Lower lobe of right lung (tissue), 2 donors: ENCODE measurements around the gene CA10. TPM values are rescaled to one million over a fixed set of nuclear protein-coding genes. Genes with fewer than 3 reads are reported as not detected.

Experiments
- ATAC-seq, 2 donors: fragments of 200-7000 bp; cut with Tn5 transposase; one replicate each; pipeline ENCODE4 v1.9.1; 2020 to 2022; ENCODE audit warnings: mild to moderate bottlenecking in 2 of 2, moderate library complexity in 2 of 2
- DNase-seq: peaks from one replicate; pipeline ENCODE4 v3.0.0-alpha.2; 2020
- H3K27ac ChIP-seq: fragments of 200-600 bp; one replicate; pipeline ENCODE4 v1.8.0; 2022
- H3K27me3 ChIP-seq: fragments of 200-600 bp; one replicate; pipeline ENCODE4 v1.8.0; 2022; ENCODE audit warnings: low read depth
- H3K36me3 ChIP-seq: fragments of 200-600 bp; one replicate; pipeline ENCODE4 v1.8.0; 2022; ENCODE audit warnings: mild to moderate bottlenecking
- H3K4me1 ChIP-seq: fragments of 200-600 bp; one replicate; pipeline ENCODE4 v1.8.0; 2022
- H3K4me3 ChIP-seq: fragments of 200-600 bp; one replicate; pipeline ENCODE4 v1.8.0; 2022; ENCODE audit warnings: mild to moderate bottlenecking
- H3K9me3 ChIP-seq: fragments of 200-600 bp; one replicate; pipeline ENCODE4 v1.8.0; 2022
- CTCF ChIP-seq: fragments of 200-600 bp; IDR thresholded peaks from one replicate; pipeline ENCODE4 v1.8.0; 2022; ENCODE audit warnings: antibody characterized with exemption, mild to moderate bottlenecking
- intact Hi-C: fragments of 100-400 bp; cut with DNase I; formaldehyde crosslinking; loops from one replicate; pipeline ENCODE4 v1.11.0; 2022
- total RNA-seq: library from RNA; stranded (reverse); fragmentation: NEBNext Ultra II Directional; extraction: Animal tissue kit (Norgen Biotek cat#: 25700); gene quantifications from one replicate; pipeline ENCODE4 v1.2.1, GENCODE V29; 2021
- donor health status: DM: no; HTN: yes; CAD: no; lungs with severe emphysema.

The CA10 gene
- total RNA-seq, 1 donor from 2014 or later, result not detected

GRCh38 chr17:51598824-51599223, 559.7 kb downstream of the CA10 start:
- H3K27me3 ChIP-seq, result no peaks in the 10 kb centered on the region
- no peak overlapping the region for H3K27ac ChIP-seq
- intact Hi-C loops, result no loop called here
- H3K4me1 ChIP-seq, result no peaks in the 10 kb centered on the region
- no peak for ATAC-seq
- TF ChIP-seq CTCF, result no peak
- no peak for DNase-seq
- no peaks in the 10 kb centered on the region for H3K9me3 ChIP-seq
- H3K4me3 ChIP-seq, result no peak overlapping the region
- no peaks in the 10 kb centered on the region for H3K36me3 ChIP-seq

GRCh38 chr17:51597345-51597744, 561.2 kb downstream of the CA10 start:
- Histone ChIP-seq H3K27me3 (no peaks in the 10 kb centered on the region), H3K4me1 (no peaks in the 10 kb centered on the region), H3K4me3 (no peak overlapping the region), H3K9me3 (no peaks in the 10 kb centered on the region), H3K27ac (no peak overlapping the region), H3K36me3 (no peaks in the 10 kb centered on the region)
- no peak for ATAC-seq
- TF ChIP-seq CTCF, result no peak
- intact Hi-C loops, result no loop called here
- DNase-seq, result no peak

GRCh38 chr17:51595826-51596398, 562.6 kb downstream of the CA10 start:
- no peak overlapping the region for H3K4me3 ChIP-seq
- DNase-seq, result no peak
- ATAC-seq, result no peak
- H3K4me1 ChIP-seq, result no peaks in the 10 kb centered on the region
- TF ChIP-seq CTCF, result no peak
- no peak overlapping the region for H3K27ac ChIP-seq
- intact Hi-C loops, result no loop called here
- H3K9me3 ChIP-seq, result no peaks in the 10 kb centered on the region
- no peaks in the 10 kb centered on the region for H3K27me3 ChIP-seq
- H3K36me3 ChIP-seq, result no peaks in the 10 kb centered on the region

- no peak for TF ChIP-seq CTCF
- H3K27ac ChIP-seq, result no peak overlapping the region
- peaks cover 13% of the 10 kb centered on the region for H3K9me3 ChIP-seq
- ATAC-seq (no peak), DNase-seq (no peak)
- H3K36me3 ChIP-seq, result no peaks in the 10 kb centered on the region
- no peaks in the 10 kb centered on the region for H3K4me1 ChIP-seq
- H3K4me3 ChIP-seq, result no peak overlapping the region
- intact Hi-C loops, result no loop called here
- H3K27me3 ChIP-seq, result no peaks in the 10 kb centered on the region
Observed at GRCh38 chr17:51590071-51590656, 568.4 kb downstream of the CA10 start.

GRCh38 chr17:51588063-51588462, 570.5 kb downstream of the CA10 start:
- no peaks in the 10 kb centered on the region for H3K27me3 ChIP-seq
- DNase-seq (no peak), ATAC-seq (no peak)
- TF ChIP-seq CTCF, result no peak
- H3K9me3 ChIP-seq, result peaks cover 13% of the 10 kb centered on the region
- intact Hi-C loops, result no loop called here
- H3K4me1 ChIP-seq, result no peaks in the 10 kb centered on the region
- no peaks in the 10 kb centered on the region for H3K36me3 ChIP-seq
- H3K4me3 ChIP-seq, result no peak overlapping the region
- no peak overlapping the region for H3K27ac ChIP-seq
